Lower leg skin (tissue), 4 donors: ENCODE data around the gene IDE. TPM values are rescaled to one million over a fixed set of nuclear protein-coding genes. Genes with fewer than 3 reads are reported as not detected.

Experiments
- DNase-seq, 2 donors: peaks; one replicate each; pipeline ENCODE4 v3.0.0-alpha.2; 2019; ENCODE audit warnings: low spot score in 2 of 2
- H3K4me3 ChIP-seq: fragments of 200-600 bp; sonication (generic); 2 replicates; pipeline ENCODE4 v1.5.1; 2017; ENCODE audit warnings: mild to moderate bottlenecking, low read depth; ENCODE audit not compliant: poor library complexity, severe bottlenecking
- CTCF ChIP-seq, 3 donors: fragments of 450-650 bp; IDR thresholded peaks; one replicate each; pipeline ENCODE4 v1.5.1; 2016; ENCODE audit warnings: antibody characterized with exemption in 3 of 3, mild to moderate bottlenecking in 3 of 3, moderate library complexity in 2 of 3
- POLR2A ChIP-seq, 2 donors: fragments of 450-650 bp; IDR thresholded peaks; one replicate each; pipeline ENCODE4 v1.6.1; 2016 to 2017; ENCODE audit warnings: antibody characterized with exemption in 2 of 2, mild to moderate bottlenecking in 1 of 2, moderate library complexity in 1 of 2
- WGBS, 2 donors: methylation state at CpG; one replicate each; pipeline ENCODE4 v1.1.5; 2018; 5-methylcytosine and 5-hydroxymethylcytosine counted together
- intact Hi-C: fragments of 100-400 bp; cut with DNase I; formaldehyde crosslinking; loops from one replicate; pipeline ENCODE4 v1.15.0; 2023; ENCODE audit warnings: low total_unique reads
- total RNA-seq, 4 donors: library from RNA; depleted of rRNA; stranded (reverse); fragments of >200 nt; gene quantifications; one replicate each; pipeline ENCODE4 v1.1.0, GENCODE V29; 2016

Gene IDE
- total RNA-seq, 4 donors from 2014 or later = 189 to 443 (median 287) TPM

GRCh38 chr10:92550924-92551323 lies 23.0 kb downstream of the IDE start:
- 50 to 97% methylated on average over 2 of the region's 2 CpGs for WGBS, 2 donors
- H3K4me3 ChIP-seq = no peak overlapping the region
- DNase-seq = no peak
- intact Hi-C loops = no loop called here
- TF ChIP-seq POLR2A (IDR thresholded peaks at IDR 0.05) (no peak), CTCF (IDR thresholded peaks at IDR 0.05) (no peak)

- DNase-seq = no peak
- intact Hi-C loops = no loop called here
- no peak overlapping the region for H3K4me3 ChIP-seq
- 85 to 94% methylated on average over 4 of the region's 4 CpGs for WGBS, 2 donors
- TF ChIP-seq POLR2A (IDR thresholded peaks at IDR 0.05) (no peak), CTCF (IDR thresholded peaks at IDR 0.05) (no peak)
Measured at GRCh38 chr10:92547676-92548075, 26.2 kb downstream of the IDE start.

GRCh38 chr10:92545556-92545955 lies 28.3 kb downstream of the IDE start:
- WGBS, 2 donors = 76 to 77% methylated on average over 1 of the region's 1 CpG
- intact Hi-C loops = no loop called here
- no peak for DNase-seq
- TF ChIP-seq CTCF (IDR thresholded peaks at IDR 0.05) (no peak), POLR2A (IDR thresholded peaks at IDR 0.05) (no peak)
- H3K4me3 ChIP-seq = no peak overlapping the region

- no peak for DNase-seq
- H3K4me3 ChIP-seq = no peak overlapping the region
- intact Hi-C loops = loop anchor here (5.0 kb wide), 1 partner anchor 782 kb away; no protein-coding TSS in a partner anchor
- 53% methylated on average over 3 of the region's 3 CpGs for WGBS, 2 donors
- no peak for TF ChIP-seq POLR2A (IDR thresholded peaks at IDR 0.05)
Measured at GRCh38 chr10:92544296-92544695, 29.6 kb downstream of the IDE start.

- DNase-seq = no peak
- intact Hi-C loops = loop anchor here (5.0 kb wide), 1 partner anchor 780 kb away; no protein-coding TSS in a partner anchor
Measured at GRCh38 chr10:92542458-92542857, 31.4 kb downstream of the IDE start.

GRCh38 chr10:92541583-92541982 lies 32.3 kb downstream of the IDE start:
- intact Hi-C loops = loop anchor here (5.0 kb wide), 1 partner anchor 779 kb away; no protein-coding TSS in a partner anchor
- TF ChIP-seq POLR2A (IDR thresholded peaks at IDR 0.05) = no peak
- TF ChIP-seq CTCF (IDR thresholded peaks at IDR 0.05) = no peak
- H3K4me3 ChIP-seq = no peak overlapping the region
- no peak for DNase-seq

More at GRCh38 chr10:92542458-92542857, 31.4 kb downstream of the IDE start:
- TF ChIP-seq POLR2A (IDR thresholded peaks at IDR 0.05) (no peak), CTCF (IDR thresholded peaks at IDR 0.05) (no peak)
- H3K4me3 ChIP-seq = no peak overlapping the region
- WGBS, 2 donors = 77 to 89% methylated on average over 5 of the region's 5 CpGs
